ENCODE data around the gene ZFP69. TPM values are rescaled to one million over a fixed set of nuclear protein-coding genes. Genes with fewer than 3 reads are reported as not detected.

ZFP69 gene
- total RNA-seq, 1 experiment from 2014 or later = 2.2 TPM

DNA sequence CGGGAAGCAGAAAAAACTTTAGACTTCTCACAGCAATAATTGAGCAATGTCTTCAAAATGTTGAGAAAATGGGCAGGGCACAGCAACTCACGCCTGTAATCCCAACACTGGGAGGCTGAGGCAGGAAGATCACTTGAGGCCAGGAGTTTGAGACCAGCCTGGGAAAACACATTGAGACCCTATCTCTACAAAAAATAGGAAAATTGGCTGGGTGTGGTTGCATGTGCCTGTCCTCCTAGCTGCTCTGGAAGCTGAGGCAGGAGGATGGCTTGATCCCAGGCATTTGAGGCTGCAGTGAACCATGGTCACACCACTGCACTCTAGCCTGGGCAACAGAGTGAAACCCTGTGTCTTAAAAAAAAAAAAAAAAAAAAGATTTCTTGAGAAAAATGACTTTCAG, 7.8 kb upstream of the ZFP69 start:
- no peak for DNase-seq (ENCODE audit: unreplicated experiment)
- ChIA-PET POLR2A (no interaction called here), CTCF (no interaction called here)
- Mint-ChIP-seq H3K27me3 (ENCODE audit: insufficient read depth, unreplicated experiment) (no peaks in the 10 kb centered on the region), H3K9me3 (ENCODE audit: unreplicated experiment) (peaks cover 53% of the 10 kb centered on the region), H3K4me1 (ENCODE audit: insufficient read depth, unreplicated experiment) (no peaks in the 10 kb centered on the region), H3K27ac (ENCODE audit: low read depth, unreplicated experiment) (no peak overlapping the region), H3K4me3 (ENCODE audit: unreplicated experiment) (no peak overlapping the region), H3K36me3 (ENCODE audit: insufficient read depth, unreplicated experiment) (no peaks in the 10 kb centered on the region)
- intact Hi-C loops (cut with micrococcal nuclease) = no loop called here
- no TSS peak for BruUV-seq (replicated peaks)
- TF ChIP-seq, protein P1, sequence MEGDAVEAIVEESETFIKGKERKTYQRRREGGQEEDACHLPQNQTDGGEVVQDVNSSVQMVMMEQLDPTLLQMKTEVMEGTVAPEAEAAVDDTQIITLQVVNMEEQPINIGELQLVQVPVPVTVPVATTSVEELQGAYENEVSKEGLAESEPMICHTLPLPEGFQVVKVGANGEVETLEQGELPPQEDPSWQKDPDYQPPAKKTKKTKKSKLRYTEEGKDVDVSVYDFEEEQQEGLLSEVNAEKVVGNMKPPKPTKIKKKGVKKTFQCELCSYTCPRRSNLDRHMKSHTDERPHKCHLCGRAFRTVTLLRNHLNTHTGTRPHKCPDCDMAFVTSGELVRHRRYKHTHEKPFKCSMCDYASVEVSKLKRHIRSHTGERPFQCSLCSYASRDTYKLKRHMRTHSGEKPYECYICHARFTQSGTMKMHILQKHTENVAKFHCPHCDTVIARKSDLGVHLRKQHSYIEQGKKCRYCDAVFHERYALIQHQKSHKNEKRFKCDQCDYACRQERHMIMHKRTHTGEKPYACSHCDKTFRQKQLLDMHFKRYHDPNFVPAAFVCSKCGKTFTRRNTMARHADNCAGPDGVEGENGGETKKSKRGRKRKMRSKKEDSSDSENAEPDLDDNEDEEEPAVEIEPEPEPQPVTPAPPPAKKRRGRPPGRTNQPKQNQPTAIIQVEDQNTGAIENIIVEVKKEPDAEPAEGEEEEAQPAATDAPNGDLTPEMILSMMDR (IDR thresholded peaks at IDR 0.05; ENCODE audit: unreplicated experiment) = no peak

DNA sequence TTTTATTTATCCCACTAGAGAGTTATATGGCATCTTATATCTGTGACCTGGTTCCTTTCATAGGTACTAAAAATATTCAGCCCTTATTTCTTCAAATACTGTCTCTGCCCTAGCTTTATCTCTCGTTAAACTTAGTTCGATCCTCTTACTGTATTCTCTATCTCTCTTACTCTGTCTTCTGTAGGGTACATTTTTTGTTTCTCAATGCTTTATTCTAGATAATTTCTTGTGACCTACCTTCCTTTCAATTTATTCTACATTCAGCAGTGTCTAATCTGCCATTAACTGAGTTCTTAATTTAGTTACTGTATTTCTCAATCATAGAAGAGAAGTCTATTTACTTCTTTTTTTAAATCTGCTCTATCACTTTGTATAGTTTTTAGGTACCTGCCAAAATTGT, 1.8 kb upstream of the ZFP69 start:
- H3K27me3 Mint-ChIP-seq (ENCODE audit: insufficient read depth, unreplicated experiment) = no peaks in the 10 kb centered on the region
- TF ChIP-seq, protein P1 (IDR thresholded peaks at IDR 0.05; ENCODE audit: unreplicated experiment) = no peak
- no peak for DNase-seq (ENCODE audit: unreplicated experiment)
- no TSS peak for BruUV-seq (replicated peaks)
- no peak overlapping the region for H3K4me3 Mint-ChIP-seq (ENCODE audit: unreplicated experiment)
- H3K36me3 Mint-ChIP-seq (ENCODE audit: insufficient read depth, unreplicated experiment) = no peaks in the 10 kb centered on the region
- no peak overlapping the region for H3K27ac Mint-ChIP-seq (ENCODE audit: low read depth, unreplicated experiment)
- CTCF ChIA-PET = no interaction called here
- peaks cover 6% of the 10 kb centered on the region for H3K4me1 Mint-ChIP-seq (ENCODE audit: insufficient read depth, unreplicated experiment)
- intact Hi-C loops (cut with micrococcal nuclease) = no loop called here
- POLR2A ChIA-PET = no interaction called here
- H3K9me3 Mint-ChIP-seq (ENCODE audit: unreplicated experiment) = peaks cover 27% of the 10 kb centered on the region

DNA sequence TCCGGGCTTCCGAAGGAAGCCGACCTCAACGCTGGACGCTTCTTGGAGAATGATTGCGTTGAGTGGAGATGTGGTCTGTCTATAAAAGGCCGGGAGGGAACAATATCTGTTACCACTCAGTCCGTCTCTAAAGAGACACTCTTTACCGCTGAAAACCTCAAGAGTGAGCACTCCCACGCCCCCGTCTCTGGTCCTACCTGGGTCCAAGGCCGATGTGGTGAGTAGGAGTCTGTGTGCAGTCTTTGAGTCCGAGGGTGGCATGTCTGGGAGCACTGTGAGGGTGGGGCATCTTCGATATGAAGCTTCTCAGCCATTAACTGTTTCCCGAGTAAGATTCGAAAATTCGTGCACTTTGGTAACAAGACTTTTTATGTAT, 576 bp downstream of the ZFP69 start:
- CTCF ChIA-PET = interaction anchor here (0.6 kb wide), 1 partner anchor 35 kb away, joined by 3 read pairs; no protein-coding TSS in a partner anchor
- intact Hi-C loops (cut with micrococcal nuclease) = no loop called here
- H3K9me3 Mint-ChIP-seq (ENCODE audit: unreplicated experiment) = peaks cover 24% of the 10 kb centered on the region
- no peaks in the 10 kb centered on the region for H3K27me3 Mint-ChIP-seq (ENCODE audit: insufficient read depth, unreplicated experiment)
- TF ChIP-seq, protein P1 (IDR thresholded peaks at IDR 0.05; ENCODE audit: unreplicated experiment) = no peak
- no TSS peak for BruUV-seq (replicated peaks)
- H3K27ac Mint-ChIP-seq (ENCODE audit: low read depth, unreplicated experiment) = no peak overlapping the region
- H3K36me3 Mint-ChIP-seq (ENCODE audit: insufficient read depth, unreplicated experiment) = peaks cover 20% of the 10 kb centered on the region
- peak overlapping the region; percentile 72 for H3K4me3 Mint-ChIP-seq (ENCODE audit: unreplicated experiment)
- H3K4me1 Mint-ChIP-seq (ENCODE audit: insufficient read depth, unreplicated experiment) = peaks cover 6% of the 10 kb centered on the region
- POLR2A ChIA-PET = interaction anchor here (1.0 to 1.8 kb wide), 5 partner anchors 12 to 54 kb away, joined by 3 to 7 read pairs (median 3); partner anchors contain the start of genes ZFP69B and ZNF684
- DNase-seq (ENCODE audit: unreplicated experiment) = no peak

DNA sequence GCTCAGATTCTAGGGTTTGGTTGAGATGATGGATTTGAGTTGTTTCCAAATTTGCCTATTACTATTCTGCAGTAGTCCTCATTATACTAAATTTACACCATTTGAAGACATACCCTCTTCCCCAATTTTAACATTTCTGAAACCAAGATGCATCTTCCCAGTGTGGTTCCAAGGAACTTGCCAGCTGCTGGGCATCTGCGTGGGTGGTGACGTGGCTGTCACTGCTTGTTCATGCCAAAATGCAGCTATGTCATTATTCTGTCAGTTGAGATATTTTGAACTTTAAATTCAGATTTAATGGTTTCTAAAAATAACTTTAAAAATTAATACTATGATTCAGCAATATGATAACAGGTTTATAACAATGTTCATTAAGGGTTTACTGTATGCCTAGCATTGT, 1.2 kb downstream of the ZFP69 start:
- BruUV-seq (replicated peaks) = TSS peak; percentile 39
- peak overlapping the region; percentile 72 for H3K4me3 Mint-ChIP-seq (ENCODE audit: unreplicated experiment)
- ChIA-PET POLR2A (interaction anchor here (1.0 to 1.5 kb wide), 4 partner anchors 12 to 53 kb away, joined by 3 to 6 read pairs (median 3); partner anchors contain the start of genes ZFP69B and ZNF684), CTCF (interaction anchor here (0.6 kb wide), 1 partner anchor 34 kb away, joined by 3 read pairs; no protein-coding TSS in a partner anchor)
- H3K27ac Mint-ChIP-seq (ENCODE audit: low read depth, unreplicated experiment) = no peak overlapping the region
- no peak for DNase-seq (ENCODE audit: unreplicated experiment)
- no peaks in the 10 kb centered on the region for H3K27me3 Mint-ChIP-seq (ENCODE audit: insufficient read depth, unreplicated experiment)
- peaks cover 24% of the 10 kb centered on the region for H3K36me3 Mint-ChIP-seq (ENCODE audit: insufficient read depth, unreplicated experiment)
- TF ChIP-seq, protein P1 (IDR thresholded peaks at IDR 0.05; ENCODE audit: unreplicated experiment) = no peak
- intact Hi-C loops (cut with micrococcal nuclease) = no loop called here
- peaks cover 6% of the 10 kb centered on the region for H3K4me1 Mint-ChIP-seq (ENCODE audit: insufficient read depth, unreplicated experiment)
- H3K9me3 Mint-ChIP-seq (ENCODE audit: unreplicated experiment) = peaks cover 20% of the 10 kb centered on the region
